ENCODE data around the gene RAB6A.

GRCh38 chr11:73660497-73661034 is 100.3 kb downstream of the RAB6A start:
- TF ChIP-seq CTCF (IDR thresholded peaks at IDR 0.05; ENCODE audit: low read length) (no peak), EZH2phosphoT487 (IDR thresholded peaks at IDR 0.05; ENCODE audit: low read length) (no peak)

Measured in MM.1S (cell line).